Pulmonary artery endothelial cell (primary cell): ENCODE results near the gene DHTKD1. TPM values are rescaled to one million over a fixed set of nuclear protein-coding genes. Genes with fewer than 3 reads are reported as not detected.
A peak's percentile ranks its signal among the peaks of the same experiment; 100 is the strongest.
"Not testable (repeated sequence)": the region's sequence is repeated elsewhere in the genome, so short reads cannot be mapped to it uniquely, and the experiment has no call there.

Experiments used
- DNase-seq: peaks from one replicate; pipeline ENCODE4 v3.0.0-alpha.2; 2011; ENCODE audit warnings: low read depth, low spot score
- total RNA-seq: library from RNA; depleted of rRNA; stranded (reverse); fragments of >200 nt; gene quantifications from 2 replicates; pipeline ENCODE4 v1.2.3, GENCODE V29; 2014

Gene DHTKD1
- total RNA-seq, 1 donor from 2014 or later, result 19.8 TPM

GRCh38 chr10:12067336-12067735, 1.4 kb upstream of the DHTKD1 start:
- DNase-seq, result no peak

GRCh38 chr10:12071441-12071840, 2.7 kb downstream of the DHTKD1 start:
- DNase-seq, result not testable (repeated sequence)

- DNase-seq, result no peak
Observed at GRCh38 chr10:12073526-12073925, 4.8 kb downstream of the DHTKD1 start.

- no peak for DNase-seq
Observed at GRCh38 chr10:12077580-12078180, 8.9 kb downstream of the DHTKD1 start.

GRCh38 chr10:12081470-12081869, 12.7 kb downstream of the DHTKD1 start:
- DNase-seq, result no peak

- DNase-seq, result no peak
Observed at GRCh38 chr10:12081879-12082557, 13.3 kb downstream of the DHTKD1 start.

GRCh38 chr10:12088919-12089318, 20.2 kb downstream of the DHTKD1 start:
- DNase-seq, result no peak

- no peak for DNase-seq
Observed at GRCh38 chr10:12091421-12091820, 22.7 kb downstream of the DHTKD1 start.

- DNase-seq, result not testable (repeated sequence)
Observed at GRCh38 chr10:12097361-12097760, 28.6 kb downstream of the DHTKD1 start.

- DNase-seq, result no peak
Observed at GRCh38 chr10:12097791-12098190, 29.0 kb downstream of the DHTKD1 start.

- no peak for DNase-seq
Observed at GRCh38 chr10:12098966-12099365, 30.2 kb downstream of the DHTKD1 start.

GRCh38 chr10:12103802-12104201, 35.0 kb downstream of the DHTKD1 start:
- DNase-seq, result no peak

- no peak for DNase-seq
Observed at GRCh38 chr10:12107781-12108180, 39.0 kb downstream of the DHTKD1 start.

GRCh38 chr10:12109286-12109685, 40.5 kb downstream of the DHTKD1 start:
- DNase-seq, result no peak

GRCh38 chr10:12111528-12111927, 42.8 kb downstream of the DHTKD1 start:
- no peak for DNase-seq

- DNase-seq, result no peak
Observed at GRCh38 chr10:12113627-12114026, 44.9 kb downstream of the DHTKD1 start.

GRCh38 chr10:12121673-12122072, 52.9 kb downstream of the DHTKD1 start:
- DNase-seq, result no peak

GRCh38 chr10:12129222-12130111, 60.7 kb downstream of the DHTKD1 start, which contains the start of gene SEC61A2:
Gene SEC61A2, plus strand, starts transcription at chr10:12129677. Its CDS starts 111 bp downstream, at chr10:12129788.
- peak; percentile 47 for DNase-seq

- DNase-seq, result peak; percentile 19
Observed at GRCh38 chr10:12130237-12130872, 61.6 kb downstream of the DHTKD1 start.

GRCh38 chr10:12135631-12136030, 66.9 kb downstream of the DHTKD1 start:
- DNase-seq, result no peak

- no peak for DNase-seq
Observed at GRCh38 chr10:12140038-12140437, 71.3 kb downstream of the DHTKD1 start.

GRCh38 chr10:12144538-12144937, 75.8 kb downstream of the DHTKD1 start:
- DNase-seq, result no peak
